Liver (tissue), 9 donors: ENCODE measurements around the gene TMEM232. TPM values are rescaled to one million over a fixed set of nuclear protein-coding genes. Genes with fewer than 3 reads are reported as not detected.

Source experiments
- DNase-seq: peaks from one replicate; pipeline ENCODE4 v3.0.0-alpha.2; 2017; ENCODE audit warnings: low spot score
- H3K27ac ChIP-seq, 2 donors: one replicate each; pipeline ENCODE4 v1.7.0; 2013; ENCODE audit warnings: inconsistent platforms in 2 of 2, low read length in 2 of 2, control low read depth in 1 of 2, low read depth in 1 of 2, mild to moderate bottlenecking in 1 of 2
- H3K27me3 ChIP-seq, 4 donors: one replicate each; pipeline versions ENCODE4 v1.6.1 to v1.7.0; 2013; ENCODE audit warnings: low read length in 3 of 4, inconsistent platforms in 1 of 4, mild to moderate bottlenecking in 1 of 4, moderate library complexity in 1 of 4; ENCODE audit not compliant: control insufficient read depth in 4 of 4, insufficient read depth in 4 of 4
- H3K36me3 ChIP-seq, 4 donors: one replicate each; pipeline versions ENCODE4 v1.6.1 to v1.7.0; 2013; ENCODE audit warnings: low read length in 3 of 4, mild to moderate bottlenecking in 3 of 4, low read depth in 1 of 4, moderate library complexity in 1 of 4; ENCODE audit not compliant: control insufficient read depth in 4 of 4, insufficient read depth in 3 of 4
- H3K4me1 ChIP-seq, 4 donors: one replicate each; pipeline versions ENCODE4 v1.6.1 to v1.7.0; 2013; ENCODE audit warnings: low read length in 3 of 4, mild to moderate bottlenecking in 3 of 4, moderate library complexity in 1 of 4; ENCODE audit not compliant: control insufficient read depth in 4 of 4, insufficient read depth in 4 of 4
- H3K4me3 ChIP-seq, 3 donors: one replicate each; pipeline versions ENCODE4 v1.6.1 to v1.7.0; 2013; ENCODE audit warnings: low read length in 3 of 3, control low read depth in 1 of 3, low read depth in 1 of 3, mild to moderate bottlenecking in 1 of 3
- H3K9ac ChIP-seq, 2 donors: one replicate each; pipeline ENCODE4 v1.7.0; 2013; ENCODE audit warnings: low read length in 2 of 2, mild to moderate bottlenecking in 2 of 2, moderate library complexity in 2 of 2, control low read depth in 1 of 2, low read depth in 1 of 2
- H3K9me3 ChIP-seq, 4 donors: one replicate each; pipeline versions ENCODE4 v1.6.1 to v1.7.0; 2013; ENCODE audit warnings: low read length in 3 of 4; ENCODE audit not compliant: control insufficient read depth in 4 of 4
- EGR1 ChIP-seq, 2 donors: IDR thresholded peaks; 2 replicates each; pipeline ENCODE4 v1.6.1; 2016 to 2018; ENCODE audit warnings: antibody characterized with exemption in 2 of 2, low read depth in 2 of 2
- FOXA1 ChIP-seq: IDR thresholded peaks from 2 replicates; pipeline ENCODE4 v1.6.1; 2016; ENCODE audit warnings: antibody characterized with exemption
- FOXA2 ChIP-seq: IDR thresholded peaks from 2 replicates; pipeline ENCODE4 v1.6.1; 2016; ENCODE audit warnings: antibody characterized with exemption
- GABPA ChIP-seq, 2 donors: IDR thresholded peaks in 1 of 2; conservative IDR thresholded peaks in 1 of 2; 2 replicates each; pipeline ENCODE4 v1.6.1; 2016; ENCODE audit warnings: antibody characterized with exemption in 2 of 2, mild to moderate bottlenecking in 1 of 2, moderate library complexity in 1 of 2
- HNF4A ChIP-seq, 2 donors: conservative IDR thresholded peaks; 2 replicates each; pipeline ENCODE4 v1.6.1; 2016; ENCODE audit warnings: antibody characterized with exemption in 2 of 2, mild to moderate bottlenecking in 2 of 2
- JUND ChIP-seq, 2 donors: IDR thresholded peaks; 2 replicates each; pipeline ENCODE4 v1.6.1; 2016; ENCODE audit warnings: antibody characterized with exemption in 2 of 2
- RAD21 ChIP-seq, 2 donors: IDR thresholded peaks; 2 replicates each; pipeline ENCODE4 v1.6.1; 2016; ENCODE audit warnings: antibody characterized with exemption in 2 of 2, mild to moderate bottlenecking in 2 of 2
- RXRA ChIP-seq, 2 donors: IDR thresholded peaks; 2 replicates each; pipeline ENCODE4 v1.6.1; 2017 to 2018; ENCODE audit warnings: antibody characterized with exemption in 2 of 2, mild to moderate bottlenecking in 1 of 2
- SP1 ChIP-seq: IDR thresholded peaks from 2 replicates; pipeline ENCODE4 v1.6.1; 2018; ENCODE audit warnings: antibody characterized with exemption, mild to moderate bottlenecking
- TAF1 ChIP-seq: conservative IDR thresholded peaks from 2 replicates; pipeline ENCODE4 v1.6.1; 2016; ENCODE audit warnings: antibody characterized with exemption, mild to moderate bottlenecking
- WGBS: extraction: QIAGEN DNeasy Blood & Tissue Kit; methylation state at CpG from one replicate; pipeline ENCODE4 v1.1.7; 2013; 5-methylcytosine and 5-hydroxymethylcytosine counted together
- polyA plus RNA-seq, 2 donors: library from polyadenylated mRNA; stranded (reverse) in 1 of 2; unstranded in 1 of 2; fragments of 200-250 nt in 1 of 2; fragments of >200 nt in 1 of 2; fragmentation: Nextera tagmentation in 1 of 2; extraction: Ambion mirVana in 1 of 2; gene quantifications; one replicate each; pipeline versions ENCODE4 v1.2.1 to v1.2.3, GENCODE V29; 2013 to 2015
- total RNA-seq, 2 donors: library from RNA; depleted of rRNA; stranded (reverse); fragments of >200 nt; gene quantifications; one replicate each; pipeline ENCODE4 v1.2.3, GENCODE V29; 2014
- TF ChIP-seq, protein P1 (sequence below): fragments of 150-350 bp; IDR thresholded peaks from 2 replicates; pipeline ENCODE4 v1.5.1; 2017; ENCODE audit warnings: improper control_type of control experiment, low read depth, low read length; ENCODE audit not compliant: missing input control
- TF ChIP-seq, protein P2 (sequence below): IDR thresholded peaks from 2 replicates; pipeline ENCODE4 v1.6.1; 2016; ENCODE audit warnings: antibody characterized with exemption, mild to moderate bottlenecking
- donor health status: healthy.
- donor health status: healthy.
- donor health status: healthy.
- donor health status: healthy.
- donor health status: healthy.

Gene TMEM232
- total and polyA plus RNA-seq, 4 donors = 0.39 to 2.5 (median 1.0) TPM

DNA sequence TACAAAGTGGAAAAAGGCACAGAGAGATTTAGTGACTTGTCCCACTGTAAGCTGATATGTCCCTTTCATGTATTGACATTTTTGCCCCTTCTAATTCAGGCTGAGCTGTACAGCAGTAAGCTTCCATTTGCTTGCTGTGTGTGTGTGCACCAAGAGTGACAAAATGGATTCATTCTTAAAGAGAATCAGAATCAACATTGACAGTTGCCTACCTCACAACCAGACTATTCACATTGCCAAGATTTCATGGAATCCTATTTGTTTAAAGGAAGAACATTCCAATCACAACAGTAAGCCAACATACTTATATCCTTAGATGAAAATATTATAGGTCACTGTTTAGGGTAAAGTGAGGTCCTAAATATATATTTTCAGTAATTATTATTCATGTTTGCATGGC, 102.6 kb downstream of the TMEM232 start:
- Histone ChIP-seq H3K4me1 (no peaks in the 10 kb centered on the region), H3K9ac (no peak overlapping the region), H3K27me3 (no peaks in the 10 kb centered on the region), H3K9me3 (no peaks in the 10 kb centered on the region), H3K4me3 (no peak overlapping the region), H3K27ac (no peak overlapping the region), H3K36me3 (no peaks in the 10 kb centered on the region)
- no peak for DNase-seq
- no peak for TF ChIP-seq SP1
- TF ChIP-seq JUND (IDR thresholded peaks at IDR 0.05) = no peak
- TF ChIP-seq, protein P1, sequence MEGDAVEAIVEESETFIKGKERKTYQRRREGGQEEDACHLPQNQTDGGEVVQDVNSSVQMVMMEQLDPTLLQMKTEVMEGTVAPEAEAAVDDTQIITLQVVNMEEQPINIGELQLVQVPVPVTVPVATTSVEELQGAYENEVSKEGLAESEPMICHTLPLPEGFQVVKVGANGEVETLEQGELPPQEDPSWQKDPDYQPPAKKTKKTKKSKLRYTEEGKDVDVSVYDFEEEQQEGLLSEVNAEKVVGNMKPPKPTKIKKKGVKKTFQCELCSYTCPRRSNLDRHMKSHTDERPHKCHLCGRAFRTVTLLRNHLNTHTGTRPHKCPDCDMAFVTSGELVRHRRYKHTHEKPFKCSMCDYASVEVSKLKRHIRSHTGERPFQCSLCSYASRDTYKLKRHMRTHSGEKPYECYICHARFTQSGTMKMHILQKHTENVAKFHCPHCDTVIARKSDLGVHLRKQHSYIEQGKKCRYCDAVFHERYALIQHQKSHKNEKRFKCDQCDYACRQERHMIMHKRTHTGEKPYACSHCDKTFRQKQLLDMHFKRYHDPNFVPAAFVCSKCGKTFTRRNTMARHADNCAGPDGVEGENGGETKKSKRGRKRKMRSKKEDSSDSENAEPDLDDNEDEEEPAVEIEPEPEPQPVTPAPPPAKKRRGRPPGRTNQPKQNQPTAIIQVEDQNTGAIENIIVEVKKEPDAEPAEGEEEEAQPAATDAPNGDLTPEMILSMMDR = no peak
- TF ChIP-seq TAF1 = no peak
- TF ChIP-seq, protein P2, sequence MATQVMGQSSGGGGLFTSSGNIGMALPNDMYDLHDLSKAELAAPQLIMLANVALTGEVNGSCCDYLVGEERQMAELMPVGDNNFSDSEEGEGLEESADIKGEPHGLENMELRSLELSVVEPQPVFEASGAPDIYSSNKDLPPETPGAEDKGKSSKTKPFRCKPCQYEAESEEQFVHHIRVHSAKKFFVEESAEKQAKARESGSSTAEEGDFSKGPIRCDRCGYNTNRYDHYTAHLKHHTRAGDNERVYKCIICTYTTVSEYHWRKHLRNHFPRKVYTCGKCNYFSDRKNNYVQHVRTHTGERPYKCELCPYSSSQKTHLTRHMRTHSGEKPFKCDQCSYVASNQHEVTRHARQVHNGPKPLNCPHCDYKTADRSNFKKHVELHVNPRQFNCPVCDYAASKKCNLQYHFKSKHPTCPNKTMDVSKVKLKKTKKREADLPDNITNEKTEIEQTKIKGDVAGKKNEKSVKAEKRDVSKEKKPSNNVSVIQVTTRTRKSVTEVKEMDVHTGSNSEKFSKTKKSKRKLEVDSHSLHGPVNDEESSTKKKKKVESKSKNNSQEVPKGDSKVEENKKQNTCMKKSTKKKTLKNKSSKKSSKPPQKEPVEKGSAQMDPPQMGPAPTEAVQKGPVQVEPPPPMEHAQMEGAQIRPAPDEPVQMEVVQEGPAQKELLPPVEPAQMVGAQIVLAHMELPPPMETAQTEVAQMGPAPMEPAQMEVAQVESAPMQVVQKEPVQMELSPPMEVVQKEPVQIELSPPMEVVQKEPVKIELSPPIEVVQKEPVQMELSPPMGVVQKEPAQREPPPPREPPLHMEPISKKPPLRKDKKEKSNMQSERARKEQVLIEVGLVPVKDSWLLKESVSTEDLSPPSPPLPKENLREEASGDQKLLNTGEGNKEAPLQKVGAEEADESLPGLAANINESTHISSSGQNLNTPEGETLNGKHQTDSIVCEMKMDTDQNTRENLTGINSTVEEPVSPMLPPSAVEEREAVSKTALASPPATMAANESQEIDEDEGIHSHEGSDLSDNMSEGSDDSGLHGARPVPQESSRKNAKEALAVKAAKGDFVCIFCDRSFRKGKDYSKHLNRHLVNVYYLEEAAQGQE = no peak
- no peak for TF ChIP-seq RXRA (IDR thresholded peaks at IDR 0.05)
- TF ChIP-seq FOXA2 = no peak
- no peak for TF ChIP-seq RAD21 (IDR thresholded peaks at IDR 0.05)
- no peak for TF ChIP-seq HNF4A (conservative IDR thresholded peaks at IDR 0.05)
- TF ChIP-seq GABPA (IDR thresholded peaks at IDR 0.05 in 1 of 2, conservative IDR thresholded peaks at IDR 0.05 in 1 of 2) = no peak

DNA sequence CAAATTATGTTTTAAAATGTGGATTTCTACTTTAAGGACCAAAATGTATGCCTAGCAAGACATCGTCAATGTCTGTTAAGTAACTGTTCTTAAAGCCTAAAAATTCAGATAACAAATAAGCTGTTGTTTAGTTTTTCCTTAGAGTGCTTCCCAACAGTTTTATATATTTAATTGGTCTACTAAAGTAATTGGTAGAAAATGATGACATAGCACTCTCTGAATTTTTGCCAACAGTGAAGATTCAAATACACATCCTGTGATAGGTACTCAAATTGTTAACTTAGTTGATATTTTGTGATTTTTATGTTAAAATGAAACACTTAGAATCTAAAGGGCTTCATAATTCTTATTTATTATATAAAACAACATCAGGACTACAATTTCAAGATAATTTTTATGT, 107.5 kb downstream of the TMEM232 start:
- no peaks in the 10 kb centered on the region for H3K36me3 ChIP-seq
- TF ChIP-seq TAF1 (no peak), HNF4A (conservative IDR thresholded peaks at IDR 0.05) (no peak), FOXA1 (no peak), RAD21 (IDR thresholded peaks at IDR 0.05) (no peak)
- no peaks in the 10 kb centered on the region for H3K27me3 ChIP-seq
- no peak overlapping the region for H3K27ac ChIP-seq
- peaks cover 0 to 8% (median 0%) of the 10 kb centered on the region in 4 donors for H3K9me3 ChIP-seq
- no peak overlapping the region for H3K4me3 ChIP-seq
- WGBS = 91% methylated on average over 1 of the region's 1 CpG
- no peak for DNase-seq
- H3K9ac ChIP-seq = no peak overlapping the region
- H3K4me1 ChIP-seq = no peaks in the 10 kb centered on the region

DNA sequence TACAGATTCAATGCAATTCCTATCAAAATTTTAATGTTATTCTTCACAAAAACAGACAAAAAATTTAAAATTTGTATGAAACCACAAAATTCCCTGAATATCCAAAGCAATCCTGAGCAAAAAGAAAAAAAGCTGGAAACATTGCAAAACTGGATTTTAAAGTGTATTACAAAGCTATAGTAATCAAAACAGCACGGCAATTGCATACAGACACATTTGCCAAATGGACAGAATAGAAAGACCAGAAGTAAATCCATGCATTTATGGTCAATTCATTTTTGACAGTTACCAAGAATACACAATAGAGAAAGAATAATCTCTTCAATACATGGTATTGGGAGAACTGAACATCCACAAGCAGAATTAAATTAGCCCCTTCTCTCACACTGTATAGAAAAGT, 110.5 kb downstream of the TMEM232 start:
- Histone ChIP-seq H3K36me3 (no peaks in the 10 kb centered on the region), H3K27ac (no peak overlapping the region), H3K9me3 (peaks cover 0 to 8% (median 0%) of the 10 kb centered on the region in 4 donors), H3K27me3 (no peaks in the 10 kb centered on the region), H3K9ac (no peak overlapping the region), H3K4me1 (no peaks in the 10 kb centered on the region), H3K4me3 (no peak overlapping the region)
- no peak for DNase-seq
- TF ChIP-seq, protein P2 = no peak
- TF ChIP-seq FOXA1 (no peak), TAF1 (no peak), FOXA2 (no peak), EGR1 (IDR thresholded peaks at IDR 0.05; ENCODE audit: low read depth in 2 of 2) (no peak)
- 93% methylated on average over 1 of the region's 1 CpG for WGBS
